Measurements from ENCODE around the gene CPB2.

CPB2 gene, protein sequence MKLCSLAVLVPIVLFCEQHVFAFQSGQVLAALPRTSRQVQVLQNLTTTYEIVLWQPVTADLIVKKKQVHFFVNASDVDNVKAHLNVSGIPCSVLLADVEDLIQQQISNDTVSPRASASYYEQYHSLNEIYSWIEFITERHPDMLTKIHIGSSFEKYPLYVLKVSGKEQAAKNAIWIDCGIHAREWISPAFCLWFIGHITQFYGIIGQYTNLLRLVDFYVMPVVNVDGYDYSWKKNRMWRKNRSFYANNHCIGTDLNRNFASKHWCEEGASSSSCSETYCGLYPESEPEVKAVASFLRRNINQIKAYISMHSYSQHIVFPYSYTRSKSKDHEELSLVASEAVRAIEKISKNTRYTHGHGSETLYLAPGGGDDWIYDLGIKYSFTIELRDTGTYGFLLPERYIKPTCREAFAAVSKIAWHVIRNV

DNA sequence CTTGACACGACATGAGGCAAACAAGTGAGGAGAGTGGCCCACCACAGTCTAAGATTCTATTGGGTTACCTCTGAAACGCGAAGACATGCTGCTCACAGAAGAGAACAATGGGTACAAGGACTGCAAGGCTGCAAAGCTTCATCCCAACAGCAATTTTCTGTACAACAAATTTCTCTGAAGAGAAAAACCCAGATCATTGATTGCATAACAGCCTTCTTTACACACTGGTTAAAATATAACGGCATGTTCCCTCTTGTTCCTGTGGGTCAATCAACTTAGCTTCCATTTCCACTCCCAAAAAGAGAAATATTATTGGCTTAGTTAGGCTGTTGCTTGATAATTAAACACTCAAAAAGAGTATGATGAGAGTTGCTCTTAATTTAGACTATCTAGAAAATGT lies at the start of gene CPB2:
TSS of gene CPB2 (minus strand) at position 166 of the 400 bp plus-strand sequence. CDS start at position 142, 24 bp downstream.
- no peak for DNase-seq

DNA sequence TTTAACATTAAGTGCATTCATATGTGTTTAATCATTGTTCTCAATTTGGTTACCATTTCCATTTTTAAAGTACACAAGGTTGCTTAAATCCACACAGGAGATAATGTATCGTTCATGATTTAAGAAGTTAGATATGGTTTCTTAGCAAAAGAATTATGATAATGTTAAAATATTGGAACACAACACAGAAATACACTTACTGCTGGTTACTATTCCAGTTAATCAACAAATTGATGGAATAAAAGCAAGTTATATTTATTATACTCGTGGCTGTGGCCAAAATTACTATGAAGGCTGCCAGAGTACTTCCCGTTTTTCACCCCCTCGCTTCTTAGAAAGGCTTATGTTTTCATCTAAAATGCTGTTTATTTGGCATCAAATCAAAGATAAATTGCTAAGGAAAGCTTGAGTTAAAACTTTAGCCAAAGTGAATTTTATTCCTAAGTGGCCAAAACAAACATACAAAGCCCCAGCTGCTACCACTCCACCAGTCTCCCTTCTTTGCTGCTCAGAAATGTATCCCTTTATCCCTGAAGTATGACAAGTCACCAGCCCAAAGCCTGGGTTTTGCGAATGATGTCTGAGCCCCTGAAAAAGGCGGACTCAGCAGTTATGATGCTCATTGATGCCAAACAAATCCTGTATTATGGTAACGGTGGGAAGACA lies 49.4 kb upstream of the CPB2 start:
- no peak for DNase-seq

DNA sequence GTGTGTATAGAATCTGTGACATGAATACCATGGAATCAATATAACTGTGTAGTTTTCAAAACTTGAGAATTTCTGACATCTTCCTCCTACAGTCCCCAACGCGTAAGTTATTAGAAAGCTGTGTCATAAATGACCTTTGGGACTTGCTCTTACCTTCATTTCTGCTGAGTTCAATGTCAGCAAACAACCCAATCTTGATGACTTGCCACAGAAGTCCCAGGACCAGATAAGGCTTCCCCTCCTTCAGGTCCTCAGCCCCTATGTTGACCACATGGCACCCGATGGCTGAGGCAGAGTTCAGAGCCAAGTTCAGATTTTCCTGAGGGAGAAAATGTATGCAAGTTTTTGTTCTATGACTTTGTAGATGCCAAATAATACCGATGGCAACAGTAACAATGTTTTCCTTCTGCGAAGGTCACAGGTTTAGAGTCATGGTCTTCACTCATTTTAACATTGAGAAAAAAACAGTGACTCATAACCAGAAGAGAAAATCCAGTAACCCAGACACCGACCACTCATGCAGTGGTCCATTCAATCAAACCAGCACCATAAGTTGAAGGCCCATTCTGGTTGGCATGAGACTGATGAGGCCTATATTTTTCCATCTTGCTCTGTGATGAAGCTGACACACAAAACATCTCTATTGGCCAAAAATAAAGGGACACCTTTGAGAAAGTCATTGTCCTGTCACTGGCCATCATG lies 47.9 kb upstream of the CPB2 start:
- no peak for DNase-seq

DNA sequence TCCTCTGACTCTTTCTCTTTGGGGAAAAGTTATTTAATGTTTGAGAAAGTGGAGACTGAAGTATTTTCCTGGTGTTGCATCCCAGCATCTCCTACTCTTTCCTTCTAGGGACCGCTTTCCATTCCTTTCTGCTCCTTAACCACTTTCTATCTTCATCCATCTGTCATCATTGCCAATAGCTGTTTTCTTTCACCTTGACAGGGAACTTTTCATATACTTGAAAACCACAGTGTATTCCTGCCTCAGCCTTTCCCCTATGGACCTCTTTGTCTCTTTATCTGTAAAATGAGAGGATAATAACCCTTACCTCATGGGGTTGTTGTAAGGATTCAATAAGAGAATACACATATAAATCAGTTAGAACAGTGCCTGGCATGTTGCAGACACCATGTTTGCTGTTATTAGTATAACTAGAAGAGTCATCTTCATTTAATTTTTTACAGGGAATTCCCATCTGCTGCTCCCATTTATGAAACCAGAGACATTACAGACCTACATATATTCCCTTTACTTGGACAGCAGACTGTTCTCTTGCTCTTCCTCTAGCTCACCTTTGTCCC lies 45.4 kb upstream of the CPB2 start:
- DNase-seq, result no peak

DNA sequence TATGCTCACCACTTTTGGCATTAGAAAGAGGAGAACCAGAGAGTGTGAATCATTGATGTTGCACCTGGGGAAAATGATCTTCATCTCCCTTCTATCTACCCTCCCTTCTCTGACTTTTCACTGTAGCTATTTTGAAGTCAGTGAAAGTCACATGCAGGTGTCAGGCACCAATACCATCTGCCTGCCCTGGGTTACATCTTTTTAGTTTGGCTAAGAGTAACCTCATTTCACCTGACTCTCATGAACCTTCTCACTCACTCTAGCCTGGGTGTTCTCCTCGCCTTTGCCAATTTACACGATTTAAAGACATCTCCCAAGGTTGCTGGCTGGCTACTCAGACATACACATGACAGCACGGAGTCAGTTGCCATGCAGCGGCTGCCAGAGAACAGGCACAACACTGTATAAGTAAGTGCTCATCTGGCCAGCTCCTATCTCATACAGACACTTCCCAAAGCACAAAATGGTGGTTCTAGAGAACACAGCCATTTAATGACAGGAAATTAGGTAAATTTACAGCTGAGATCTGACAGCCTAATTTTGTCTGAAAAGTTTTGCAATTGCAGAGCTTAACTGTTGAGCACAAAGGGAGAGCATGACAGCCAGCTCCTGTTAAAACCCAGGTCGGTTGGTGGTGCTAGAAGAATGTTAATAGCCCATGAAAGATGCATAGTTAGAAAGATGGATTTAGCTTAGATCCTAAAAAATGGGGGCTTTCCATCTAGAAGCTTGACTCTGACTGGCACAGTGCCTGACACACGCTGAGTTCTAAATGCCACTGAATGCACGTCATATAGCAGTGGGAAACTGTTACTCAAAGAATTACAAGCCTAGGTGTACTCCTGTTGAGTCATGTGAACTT lies 44.7 kb upstream of the CPB2 start:
- no peak for DNase-seq

DNA sequence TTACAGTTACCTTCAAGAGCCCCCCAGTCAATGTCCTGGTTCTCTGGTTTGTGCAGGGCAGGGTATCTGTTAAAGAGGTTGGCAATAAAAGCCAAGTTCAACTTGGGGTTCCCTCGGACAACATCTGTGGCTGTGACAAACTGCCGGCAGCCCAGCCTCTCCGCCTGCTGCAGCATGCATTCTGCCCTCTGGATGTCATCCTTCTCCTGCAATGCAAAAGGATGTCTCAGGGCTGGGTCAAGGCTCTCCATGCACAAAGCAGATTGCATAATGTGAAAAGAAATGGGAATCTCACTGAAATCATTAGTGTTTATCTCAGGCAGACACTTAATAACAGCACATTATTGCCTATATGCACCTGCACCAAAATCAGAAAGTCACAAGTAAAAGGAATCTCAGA lies 42.1 kb upstream of the CPB2 start:
- peak in 1 of 2 experiments; percentile 11 for DNase-seq

DNA sequence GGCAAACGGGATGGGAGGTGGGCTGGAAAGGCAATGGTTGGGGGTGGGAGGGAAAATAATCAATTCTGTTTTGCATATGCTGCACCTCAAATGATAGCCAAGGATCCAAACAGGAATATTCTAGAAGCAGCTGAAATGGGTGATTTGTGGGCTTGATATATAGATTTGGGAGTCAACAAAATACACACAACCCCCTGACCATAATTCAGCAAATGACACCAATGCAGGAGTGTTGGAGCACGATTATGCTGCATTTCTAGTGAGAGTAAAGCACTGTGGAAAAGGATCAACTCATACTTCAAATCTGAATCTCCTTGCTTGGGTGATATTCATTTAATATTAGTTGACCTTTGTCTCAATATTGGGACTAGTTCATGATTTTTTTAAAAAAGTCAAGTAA lies 41.1 kb upstream of the CPB2 start:
- DNase-seq, result no peak

DNA sequence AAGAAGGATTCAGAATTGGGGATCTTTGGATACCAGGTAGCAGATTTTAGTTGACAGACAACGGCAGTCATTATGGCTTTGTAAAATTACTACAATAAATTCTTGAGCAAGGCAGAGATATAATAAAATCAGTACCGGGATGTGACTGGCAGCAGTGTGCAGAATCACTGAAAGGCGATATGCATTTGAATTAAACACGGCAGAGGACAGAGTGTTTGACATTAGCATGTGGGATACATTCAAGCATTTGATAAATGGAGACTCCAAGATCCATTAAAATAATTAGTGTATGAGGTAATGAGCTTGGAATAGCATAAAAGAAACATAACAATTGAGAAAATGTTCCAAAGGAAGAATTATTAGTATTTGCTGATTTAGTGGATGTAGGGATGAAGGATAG lies 40.3 kb upstream of the CPB2 start:
- DNase-seq, result no peak

DNA sequence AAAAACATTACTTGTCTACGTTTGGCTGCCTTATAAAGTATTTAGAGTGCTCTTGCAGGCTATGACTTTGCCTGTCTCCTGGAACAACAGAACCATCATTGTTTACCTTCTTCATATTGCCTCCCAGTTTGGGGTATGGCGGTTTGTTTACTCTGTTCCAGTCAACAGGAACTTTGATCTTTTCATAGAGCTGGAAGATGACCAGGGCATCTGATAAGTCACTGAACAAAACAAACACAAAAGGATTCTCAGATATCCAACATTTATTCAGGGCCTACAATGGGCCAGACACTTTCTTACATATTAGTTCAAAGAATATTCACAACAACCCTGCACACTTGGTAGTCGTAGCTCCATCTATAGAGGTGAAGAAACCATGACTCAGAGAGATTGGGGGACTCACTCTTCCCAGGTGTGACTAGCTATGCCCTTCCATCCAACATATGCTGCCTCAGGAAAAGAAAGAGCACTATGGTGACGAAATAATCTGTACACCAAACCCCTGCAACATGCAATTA lies 38.4 kb upstream of the CPB2 start:
- no peak for DNase-seq

DNA sequence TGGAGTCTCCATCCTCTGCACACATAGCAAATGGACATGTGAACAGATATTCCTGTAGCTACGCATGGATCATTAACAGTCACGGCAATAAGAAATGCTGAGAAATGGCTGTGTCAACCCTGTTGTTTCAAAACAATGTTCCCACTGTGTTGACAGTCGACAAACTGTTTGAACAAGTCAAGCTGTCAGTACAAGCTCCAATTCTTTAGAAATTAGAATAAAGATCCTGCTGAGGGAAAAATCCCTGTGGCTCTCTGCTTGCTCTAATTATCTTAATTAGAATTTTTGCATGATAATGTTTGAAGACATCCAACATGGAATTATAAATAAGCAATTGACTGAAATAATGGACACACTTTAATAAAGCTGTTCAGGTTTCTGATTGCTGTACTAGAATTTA lies 37.9 kb upstream of the CPB2 start:
- DNase-seq, result no peak

DNA sequence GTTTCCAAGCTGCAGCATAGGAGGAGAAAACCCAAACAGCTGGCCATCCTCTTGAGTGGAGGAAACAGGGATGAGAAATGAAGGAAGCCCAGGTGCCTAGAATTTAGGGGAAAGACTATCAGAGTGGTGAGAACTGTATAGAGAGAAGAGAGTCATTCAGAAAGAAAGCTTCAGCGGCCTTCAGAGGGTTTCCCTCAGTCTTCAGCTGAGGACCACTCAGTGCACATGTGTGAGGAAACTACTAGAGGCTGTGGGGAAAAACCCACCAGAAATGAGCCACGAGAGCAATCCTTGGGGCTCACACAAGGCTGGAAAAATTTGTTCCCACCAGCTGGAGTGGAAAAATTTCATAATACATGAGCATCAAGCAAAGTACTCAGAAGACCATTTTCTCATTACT lies 35.2 kb upstream of the CPB2 start:
- no peak for DNase-seq

DNA sequence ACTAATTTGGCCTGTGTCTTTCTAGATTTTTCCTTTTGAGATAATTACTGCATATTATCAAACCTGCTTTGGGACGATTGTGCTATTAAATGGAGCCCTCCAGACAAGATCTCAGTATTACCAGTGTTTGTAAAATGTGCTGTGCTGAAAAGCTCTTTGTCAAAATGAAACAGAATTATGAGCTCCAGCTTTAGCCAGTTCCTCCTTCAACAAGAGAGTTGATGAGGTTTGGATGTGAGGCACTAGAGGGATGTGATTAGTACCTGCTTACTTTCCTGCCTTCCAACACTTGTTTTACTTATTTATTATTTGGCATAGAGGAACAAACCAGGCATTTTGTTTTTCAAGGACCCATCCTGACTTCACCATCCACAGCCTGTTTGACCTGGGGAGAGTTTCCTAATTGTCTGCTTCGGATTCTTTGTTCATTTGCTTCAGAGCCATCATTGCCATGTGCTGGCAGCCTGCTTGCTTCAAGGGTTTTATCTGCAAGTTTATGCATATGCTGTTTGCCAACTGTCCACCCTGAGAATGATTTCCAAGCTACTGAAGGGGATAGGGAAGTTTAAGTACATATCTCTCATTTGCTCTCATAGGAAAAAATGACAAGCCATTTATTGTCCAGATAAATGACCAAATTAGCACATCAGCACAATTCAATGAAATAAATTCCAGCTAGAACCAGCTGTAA lies 32.9 kb upstream of the CPB2 start:
- DNase-seq, result peak in 1 of 2 experiments; percentile 46

DNA sequence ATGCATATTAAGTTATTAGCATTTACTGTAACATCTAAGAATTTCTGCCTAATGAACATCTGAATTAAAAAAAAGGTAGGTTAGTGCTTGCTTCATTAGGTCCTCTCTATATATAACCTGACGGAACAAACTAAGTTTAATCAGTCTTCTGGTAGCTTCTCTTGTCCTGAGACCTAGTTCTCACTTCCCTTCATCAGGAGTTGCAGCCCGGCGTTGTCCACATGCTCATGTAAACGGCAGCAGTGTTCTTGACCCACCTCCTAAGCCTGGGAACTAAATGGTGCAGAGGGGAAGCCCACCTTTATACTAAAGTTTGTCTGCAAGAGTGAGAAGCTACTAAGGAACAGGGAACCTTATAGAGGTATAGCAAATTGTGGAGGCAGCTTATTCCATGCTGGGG lies 31.9 kb upstream of the CPB2 start:
- no peak for DNase-seq

DNA sequence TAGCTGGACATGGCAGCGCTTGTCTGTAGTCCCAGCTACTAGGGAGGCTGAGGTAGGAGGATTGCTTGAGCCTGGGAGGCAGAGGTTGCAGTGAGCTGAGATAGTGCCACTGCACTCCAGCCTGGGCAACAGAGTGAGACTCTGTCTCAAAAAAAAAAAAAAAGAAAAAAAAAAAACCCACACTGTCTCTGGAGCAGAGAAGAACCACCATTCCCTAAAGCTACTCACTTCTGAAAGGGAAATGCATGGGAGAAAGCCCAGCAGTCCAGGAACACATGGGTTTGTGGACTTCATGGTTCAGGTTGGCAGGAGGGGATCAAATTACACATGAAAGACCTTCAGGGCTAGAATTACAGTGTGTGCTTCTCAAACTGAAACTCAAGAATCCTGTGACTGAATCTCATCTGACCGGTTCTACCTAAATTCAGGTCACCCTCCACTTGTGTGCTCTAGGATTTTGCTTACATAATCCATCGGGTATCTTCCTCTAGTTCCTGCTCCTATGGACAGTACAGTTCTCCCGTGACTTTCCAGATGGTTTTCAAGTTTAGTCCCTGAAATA lies 30.2 kb upstream of the CPB2 start:
- peak in 1 of 2 experiments; percentile 58 for DNase-seq

DNA sequence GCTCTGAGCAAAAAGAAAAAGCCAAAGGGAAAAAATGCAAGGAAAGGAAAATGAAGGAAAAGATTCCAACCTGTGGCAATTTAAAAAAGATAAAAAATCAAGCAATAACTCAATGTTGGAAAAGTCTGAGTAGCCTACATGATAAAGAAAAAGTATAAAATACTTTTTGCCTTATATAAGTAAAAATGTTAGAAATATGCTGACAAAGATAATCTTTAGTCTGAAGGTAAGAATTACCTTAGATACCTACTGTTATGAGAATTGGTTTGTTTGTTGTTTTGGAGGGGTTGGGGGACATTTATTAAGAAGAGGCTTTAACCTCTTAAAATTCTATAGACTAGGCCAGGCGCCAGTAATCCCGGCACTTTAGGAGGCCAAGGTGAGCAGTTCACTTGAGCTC lies 29.7 kb upstream of the CPB2 start:
- no peak for DNase-seq

DNA sequence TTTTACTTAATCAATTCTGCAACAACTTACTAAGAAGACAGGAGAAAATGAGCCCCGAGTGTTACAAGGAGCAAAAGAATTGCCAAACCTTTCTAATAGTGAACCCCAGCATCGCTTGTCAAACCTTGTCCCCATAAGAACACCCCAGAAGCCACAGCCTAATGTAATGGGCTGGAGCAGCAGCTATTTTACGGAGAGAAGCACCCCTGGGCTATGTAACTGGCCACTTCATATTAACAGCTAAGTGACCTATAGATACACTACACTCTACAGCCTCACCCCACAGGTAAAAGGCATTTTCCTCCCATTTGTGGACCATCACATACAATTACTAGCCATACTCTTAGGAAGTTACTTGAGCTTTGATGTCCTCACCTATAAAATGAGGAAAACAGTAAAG lies 27.3 kb upstream of the CPB2 start:
- no peak for DNase-seq

DNA sequence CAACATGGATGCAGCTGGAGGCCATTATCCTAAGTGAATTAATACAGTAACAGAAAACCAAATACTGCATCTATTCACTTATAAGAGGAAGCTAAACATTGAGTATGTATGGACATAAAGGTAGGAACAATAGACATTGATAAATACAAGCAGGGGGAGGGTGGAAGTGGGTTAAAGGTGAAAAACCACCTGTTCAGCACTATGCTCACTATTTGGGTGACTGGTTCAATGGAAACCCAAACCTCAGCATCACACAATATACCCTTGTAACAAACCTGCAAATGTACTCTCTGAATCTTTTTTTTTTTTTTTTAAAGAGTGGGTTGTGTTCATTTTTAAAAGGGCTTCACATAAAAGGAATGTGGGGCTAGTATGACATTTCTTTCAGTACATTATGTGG lies 26.9 kb upstream of the CPB2 start:
- no peak for DNase-seq

DNA sequence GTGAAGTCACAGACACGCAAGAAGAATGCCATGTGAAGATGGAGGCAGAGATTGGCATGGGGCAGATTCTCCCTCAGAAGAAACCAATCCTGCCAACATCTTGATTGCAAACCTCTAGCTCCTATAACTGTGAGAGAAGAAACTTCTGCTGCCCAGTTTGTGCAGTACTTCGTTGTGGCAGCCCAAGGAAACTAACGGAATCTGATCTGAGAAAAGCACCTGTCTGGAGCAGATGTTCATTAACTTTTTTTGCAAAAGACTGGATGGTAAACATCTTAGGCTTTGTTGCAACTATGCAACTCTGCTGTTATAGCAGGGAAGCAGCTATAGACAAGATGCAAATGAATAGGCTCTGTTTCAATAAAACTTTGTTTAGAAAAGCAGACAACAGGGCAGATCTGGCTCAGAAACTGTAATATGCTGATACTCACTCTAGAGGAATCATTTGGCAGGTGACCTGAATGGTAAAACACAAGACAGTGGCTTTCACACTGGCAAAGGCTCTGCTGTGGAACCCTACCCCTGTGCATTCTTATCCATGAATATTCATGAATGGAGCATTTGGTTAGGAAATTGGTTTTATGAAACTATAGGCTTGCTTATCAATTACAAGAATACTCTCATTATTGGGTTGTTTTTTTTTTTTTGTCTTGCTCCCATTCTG lies 25.3 kb upstream of the CPB2 start:
- no peak for DNase-seq

DNA sequence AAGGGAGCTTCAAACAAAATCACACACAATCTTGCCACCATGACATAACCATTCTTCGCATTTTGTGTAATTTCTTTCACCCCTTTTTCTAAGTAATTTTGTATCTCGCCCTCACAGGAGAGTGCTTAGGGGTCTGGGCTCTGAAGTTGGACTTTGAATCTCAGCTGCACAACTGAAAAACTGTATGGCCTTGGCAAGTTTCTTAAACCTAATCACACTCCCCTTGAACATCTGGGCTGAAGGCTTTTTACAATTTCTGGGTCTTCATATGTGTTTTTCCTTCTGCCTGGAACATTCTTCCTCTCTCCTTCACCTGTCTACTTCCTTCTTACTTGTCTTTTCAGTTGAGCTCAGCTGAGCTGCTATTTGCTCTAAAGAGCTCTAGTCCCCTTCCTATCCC lies 24.3 kb upstream of the CPB2 start:
- DNase-seq, result no peak

DNA sequence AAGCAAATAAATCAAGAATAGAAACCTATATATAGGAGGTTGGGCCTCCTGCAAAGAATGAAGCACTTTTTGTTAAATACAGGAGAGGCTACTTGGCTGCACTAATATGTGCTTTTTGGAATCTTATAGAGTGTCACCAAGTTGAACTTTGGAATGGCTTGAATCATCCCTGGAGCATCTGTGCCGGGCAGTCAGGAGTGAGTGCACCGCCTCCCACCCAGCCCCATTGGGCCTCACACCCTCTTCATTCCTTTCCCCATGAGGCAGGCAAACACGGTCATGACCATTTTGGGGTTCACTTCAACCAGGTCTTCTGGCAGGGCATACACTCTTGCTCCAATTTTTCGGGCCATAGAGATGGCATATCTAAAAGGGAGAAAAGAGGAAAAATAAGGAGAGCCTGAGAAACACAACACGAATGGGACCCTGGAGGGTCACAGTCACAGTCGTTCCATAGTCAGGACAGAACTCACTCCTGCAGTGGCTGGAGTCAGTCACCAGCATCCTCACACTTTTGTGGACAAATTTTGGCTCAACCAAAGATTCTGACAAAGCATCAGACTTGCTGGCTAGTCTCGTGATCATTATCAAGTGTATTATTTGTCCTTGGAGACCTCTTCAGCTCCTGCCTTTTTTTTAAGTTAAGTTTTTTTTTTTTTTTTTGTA lies 22.7 kb upstream of the CPB2 start:
- no peak for DNase-seq

All from NCI-H524 (cell line).